LoVo (cell line): ENCODE results near the gene GNB5.
"Not testable (repeated sequence)": the region's sequence is repeated elsewhere in the genome, so short reads cannot be mapped to it uniquely, and the experiment has no call there.

Source experiments
- DNase-seq: peaks from one replicate; pipeline ENCODE4 v3.0.0-alpha.2; 2016; ENCODE audit warnings: low spot score

GNB5 gene

GRCh38 chr15:52206446-52206845 lies 15.3 kb upstream of the GNB5 start:
- no peak for DNase-seq

GRCh38 chr15:52204657-52205056 lies 13.5 kb upstream of the GNB5 start:
- no peak for DNase-seq

- no peak for DNase-seq
These were observed 9.7 kb upstream of the GNB5 start for GRCh38 chr15:52200831-52201365.

GRCh38 chr15:52199271-52199670 lies 8.1 kb upstream of the GNB5 start:
- DNase-seq = no peak

GRCh38 chr15:52196891-52197290 lies 5.7 kb upstream of the GNB5 start:
- no peak for DNase-seq

- no peak for DNase-seq
These were observed 2.6 kb upstream of the GNB5 start for GRCh38 chr15:52193791-52194190.

- no peak for DNase-seq
These were observed 2.1 kb upstream of the GNB5 start for GRCh38 chr15:52193321-52193720.

- DNase-seq = no peak
These were observed 4.3 kb downstream of the GNB5 start for GRCh38 chr15:52186651-52187486.

- no peak for DNase-seq
These were observed 6.0 kb downstream of the GNB5 start for GRCh38 chr15:52185151-52185561.

GRCh38 chr15:52184721-52185120 lies 6.5 kb downstream of the GNB5 start:
- no peak for DNase-seq

- DNase-seq = peak; percentile 31
These were observed 7.5 kb downstream of the GNB5 start for GRCh38 chr15:52183562-52184173.

GRCh38 chr15:52181938-52182780 lies 9.0 kb downstream of the GNB5 start:
- DNase-seq = no peak

GRCh38 chr15:52180851-52181450 lies 10.2 kb downstream of the GNB5 start:
- DNase-seq = no peak

GRCh38 chr15:52180196-52180835 lies 10.9 kb downstream of the GNB5 start:
- DNase-seq = no peak

GRCh38 chr15:52179278-52180195 lies 11.7 kb downstream of the GNB5 start:
- peak; percentile 89 for DNase-seq

GRCh38 chr15:52178765-52179164 lies 12.4 kb downstream of the GNB5 start:
- DNase-seq = no peak

GRCh38 chr15:52172869-52173268 lies 18.3 kb downstream of the GNB5 start:
- no peak for DNase-seq

GRCh38 chr15:52171807-52172206 lies 19.4 kb downstream of the GNB5 start:
- DNase-seq = no peak

GRCh38 chr15:52171386-52171785 lies 19.8 kb downstream of the GNB5 start:
- DNase-seq = no peak

GRCh38 chr15:52170199-52170598 lies 21.0 kb downstream of the GNB5 start:
- not testable (repeated sequence) for DNase-seq
